GM23248 (cell line): ENCODE measurements around the gene ACADS.

Source experiments
- EZH2 ChIP-seq: fragments of 200-600 bp; sonication (generic); IDR thresholded peaks from 2 replicates; pipeline ENCODE4 v1.6.1; 2018; ENCODE audit warnings: antibody characterized with exemption, mild to moderate bottlenecking; ENCODE audit not compliant: insufficient read depth, poor library complexity, severe bottlenecking
- EZH2phosphoT487 ChIP-seq: fragments of 200-600 bp; sonication (generic); IDR thresholded peaks from 2 replicates; pipeline ENCODE4 v1.6.1; 2018; ENCODE audit warnings: antibody characterized with exemption, moderate library complexity, mild to moderate bottlenecking, low read depth; ENCODE audit not compliant: insufficient read depth

DNA sequence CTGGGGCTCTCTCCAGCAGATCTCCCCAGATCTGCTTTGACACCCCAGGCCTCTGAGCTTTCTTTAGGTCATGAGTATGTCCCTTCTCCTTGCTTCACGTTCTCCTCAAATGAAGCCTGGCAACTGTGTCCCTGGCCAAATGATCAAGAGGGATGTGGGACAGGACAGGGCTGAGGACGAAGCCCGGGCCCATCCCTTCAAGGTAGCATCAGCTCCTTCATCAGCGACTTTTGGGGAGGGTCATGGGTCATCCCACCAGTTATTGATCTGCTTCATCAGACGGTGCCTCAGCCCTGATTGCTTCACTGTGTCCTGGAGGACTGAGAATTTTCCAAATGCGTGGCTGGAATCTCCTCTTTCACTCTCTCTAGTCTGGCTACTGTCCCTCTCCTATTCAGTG is 32.3 kb downstream of the ACADS start:
- TF ChIP-seq EZH2phosphoT487 (no peak), EZH2 (no peak)
